ENCODE measurements around the gene JMJD6.
"Not testable (repeated sequence)": the region's sequence is repeated elsewhere in the genome, so short reads cannot be mapped to it uniquely, and the experiment has no call there.

Gene JMJD6

DNA sequence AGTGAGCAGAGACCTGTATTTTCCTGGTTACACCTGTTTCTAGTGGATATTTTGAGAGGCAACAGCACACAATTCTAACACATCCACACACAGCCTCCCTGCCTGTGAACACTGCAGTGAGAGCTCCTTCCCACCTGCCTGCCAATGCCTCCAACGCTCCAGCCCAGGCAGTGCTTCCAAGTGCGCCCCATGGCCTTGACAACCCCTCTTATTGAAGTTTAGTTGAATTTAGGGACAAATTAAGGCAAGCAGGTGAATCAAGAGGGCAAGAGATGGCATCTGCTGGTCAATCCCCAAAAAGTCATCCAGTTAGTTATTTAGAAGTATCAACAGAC lies 10.9 kb downstream of the JMJD6 start:
- no peak for DNase-seq

DNA sequence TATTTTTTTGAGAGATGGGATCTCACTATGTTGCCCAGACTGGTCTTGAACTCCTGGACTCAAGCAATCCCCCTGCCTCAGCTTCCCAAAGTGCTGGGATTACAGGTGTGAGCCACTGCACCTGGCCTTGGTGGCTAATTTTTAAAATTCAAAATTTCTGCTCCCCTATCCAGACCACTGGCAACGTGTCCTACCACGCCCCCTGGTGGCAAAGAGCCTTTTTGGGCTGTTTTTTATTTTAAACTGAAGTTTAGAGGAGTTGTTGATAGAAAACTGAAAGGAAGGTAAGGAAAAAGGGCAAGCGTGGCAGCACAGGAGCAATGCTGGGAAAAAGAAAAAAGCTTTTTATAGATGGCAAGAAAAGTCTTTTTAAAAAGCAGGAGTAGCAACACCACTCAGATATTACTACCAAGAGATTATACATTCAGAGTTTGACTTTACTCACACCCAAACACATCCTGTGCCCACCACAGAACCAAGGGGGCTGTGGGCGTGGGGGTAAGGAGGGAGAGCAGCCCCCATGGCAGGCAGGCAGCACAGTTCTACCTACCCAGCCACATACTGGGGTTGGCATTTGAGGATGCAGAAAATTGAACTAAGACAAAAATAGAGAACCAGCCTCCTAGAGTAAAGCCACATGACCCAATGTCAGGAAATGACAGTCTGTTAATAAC lies 11.4 kb downstream of the JMJD6 start:
- peak; percentile 62 for DNase-seq

GRCh38 chr17:76714336-76714735 lies 12.1 kb downstream of the JMJD6 start:
- DNase-seq = no peak

DNA sequence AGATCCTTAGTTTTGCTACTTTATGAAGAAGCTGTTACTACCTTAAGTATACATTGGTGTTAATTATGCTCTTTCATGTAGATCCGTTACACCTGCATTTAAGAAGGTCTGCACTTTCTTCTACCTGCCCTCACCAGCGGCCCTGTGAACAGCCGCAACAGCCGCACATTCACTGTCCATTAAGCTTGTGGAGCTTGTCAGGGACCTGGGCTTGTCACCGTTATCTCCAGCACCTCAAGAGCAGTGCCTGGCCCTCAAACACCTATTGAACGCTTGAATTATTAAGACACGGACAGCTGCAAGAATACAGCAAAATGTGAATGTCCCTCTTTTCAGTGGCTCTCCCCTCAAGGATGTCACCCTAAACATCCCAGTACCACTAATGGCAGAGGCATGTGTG lies 12.6 kb downstream of the JMJD6 start:
- DNase-seq = no peak

DNA sequence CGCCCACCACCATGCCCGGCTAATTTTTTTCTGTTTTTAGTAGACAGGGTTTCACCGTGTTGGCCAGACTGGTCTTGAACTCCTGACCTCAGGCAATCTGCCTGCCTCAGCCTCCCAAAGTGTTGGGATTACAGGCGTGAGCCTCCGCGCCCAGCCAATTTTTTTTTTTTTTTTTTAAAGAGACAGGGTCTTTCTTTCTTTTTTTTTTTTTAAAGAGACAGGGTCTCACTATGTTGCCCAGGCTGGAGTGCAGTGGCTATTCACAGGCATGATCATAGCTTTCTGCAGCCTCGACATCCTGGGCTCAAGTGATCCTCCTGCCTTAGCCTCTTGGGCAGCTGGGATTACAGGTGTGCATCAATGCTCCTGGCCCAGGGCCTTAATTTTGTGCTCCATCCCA lies 14.1 kb downstream of the JMJD6 start:
- DNase-seq = not testable (repeated sequence)

GRCh38 chr17:76710863-76711611 lies 15.4 kb downstream of the JMJD6 start, which contains the start of gene MXRA7:
Gene MXRA7 (minus strand): TSS chr17:76710965. CDS start chr17:76710946, 19 bp downstream.
- peak; percentile 53 for DNase-seq

DNA sequence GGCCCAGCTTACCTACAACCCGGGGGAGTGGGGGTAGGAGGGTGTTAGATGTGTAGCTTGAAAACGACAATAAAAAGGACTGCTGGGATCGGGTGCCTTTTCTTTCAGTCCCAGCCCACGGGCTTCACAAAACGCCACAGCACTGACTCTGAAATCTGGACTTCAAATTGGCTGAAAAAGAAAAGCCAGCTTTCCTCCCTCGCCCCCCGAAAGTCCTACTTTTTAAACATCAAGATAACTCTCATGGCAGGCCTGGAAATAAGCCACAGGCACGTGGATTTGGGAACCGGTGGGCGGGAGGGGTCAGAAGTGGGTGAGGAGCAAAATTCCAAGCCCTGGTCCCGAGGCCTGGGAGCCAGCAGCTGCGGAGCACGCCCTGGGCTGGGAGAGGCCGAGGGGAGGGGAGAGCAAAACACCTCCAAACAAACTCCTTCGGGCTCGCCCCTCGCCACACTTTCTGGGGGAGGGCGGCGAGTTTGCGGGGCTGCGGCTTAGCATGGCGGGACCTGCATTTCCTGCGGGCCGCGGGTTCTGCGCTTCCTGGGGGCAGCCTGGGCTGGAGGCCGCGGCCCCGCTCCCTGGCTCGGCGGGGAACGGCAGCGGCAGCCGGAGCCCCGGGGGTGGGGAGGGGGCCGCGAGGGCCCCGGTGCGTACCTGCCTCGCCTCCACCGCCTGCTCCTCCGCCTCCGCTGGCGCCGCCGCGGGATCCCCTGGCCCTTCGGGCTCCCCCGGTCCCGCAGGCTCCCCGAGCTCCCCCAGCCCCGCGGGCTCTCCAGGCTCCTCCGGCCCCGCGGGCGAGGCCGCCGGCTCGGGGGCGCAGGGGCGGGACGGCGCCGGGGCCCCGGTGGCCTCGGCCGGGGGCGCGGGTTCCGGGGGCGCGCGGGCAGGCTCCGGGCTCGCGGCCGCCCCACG lies 16.2 kb downstream of the JMJD6 start:
- DNase-seq = not testable (repeated sequence)

DNA sequence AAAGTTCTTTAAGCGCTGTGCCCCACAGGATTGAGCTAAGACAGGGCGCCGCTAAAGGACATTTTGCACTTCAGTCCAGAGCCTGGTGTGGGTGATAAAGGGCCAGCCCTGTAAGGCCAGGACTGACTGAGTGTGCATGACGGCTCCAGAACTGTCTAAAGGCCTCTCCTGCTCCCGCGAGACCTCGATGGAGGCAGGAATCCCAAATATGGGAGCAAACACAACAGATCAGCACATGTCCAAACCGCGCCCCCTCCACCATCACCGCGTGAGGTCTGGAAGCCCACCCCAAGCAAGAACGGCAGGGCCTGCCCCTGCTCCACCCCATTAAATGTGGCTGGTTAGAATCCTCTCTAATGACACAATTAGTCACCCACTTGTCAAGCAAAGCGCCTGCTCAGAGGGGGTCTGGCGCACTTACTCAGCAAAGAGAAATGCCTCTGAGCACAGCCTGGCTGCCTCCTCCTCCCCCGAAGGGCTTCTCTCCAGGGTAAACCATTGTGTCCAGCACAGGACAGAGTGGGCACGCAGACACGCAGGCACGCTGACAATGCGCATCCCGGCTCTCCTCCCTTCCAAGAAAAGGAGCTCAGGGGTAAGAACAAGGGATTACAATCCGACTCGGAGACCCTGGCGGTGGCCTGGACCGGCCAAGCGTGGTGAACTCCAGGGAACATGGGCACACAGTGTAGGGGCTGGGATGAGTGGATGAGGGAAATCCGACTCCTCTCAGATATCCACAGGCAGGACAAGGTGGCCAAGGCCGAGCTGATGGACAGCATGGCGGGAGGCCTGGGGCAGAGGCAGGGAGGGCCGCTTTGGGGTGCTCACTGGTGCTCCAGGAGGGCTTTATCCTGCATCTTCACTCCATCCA lies 17.1 kb downstream of the JMJD6 start:
- DNase-seq = no peak

DNA sequence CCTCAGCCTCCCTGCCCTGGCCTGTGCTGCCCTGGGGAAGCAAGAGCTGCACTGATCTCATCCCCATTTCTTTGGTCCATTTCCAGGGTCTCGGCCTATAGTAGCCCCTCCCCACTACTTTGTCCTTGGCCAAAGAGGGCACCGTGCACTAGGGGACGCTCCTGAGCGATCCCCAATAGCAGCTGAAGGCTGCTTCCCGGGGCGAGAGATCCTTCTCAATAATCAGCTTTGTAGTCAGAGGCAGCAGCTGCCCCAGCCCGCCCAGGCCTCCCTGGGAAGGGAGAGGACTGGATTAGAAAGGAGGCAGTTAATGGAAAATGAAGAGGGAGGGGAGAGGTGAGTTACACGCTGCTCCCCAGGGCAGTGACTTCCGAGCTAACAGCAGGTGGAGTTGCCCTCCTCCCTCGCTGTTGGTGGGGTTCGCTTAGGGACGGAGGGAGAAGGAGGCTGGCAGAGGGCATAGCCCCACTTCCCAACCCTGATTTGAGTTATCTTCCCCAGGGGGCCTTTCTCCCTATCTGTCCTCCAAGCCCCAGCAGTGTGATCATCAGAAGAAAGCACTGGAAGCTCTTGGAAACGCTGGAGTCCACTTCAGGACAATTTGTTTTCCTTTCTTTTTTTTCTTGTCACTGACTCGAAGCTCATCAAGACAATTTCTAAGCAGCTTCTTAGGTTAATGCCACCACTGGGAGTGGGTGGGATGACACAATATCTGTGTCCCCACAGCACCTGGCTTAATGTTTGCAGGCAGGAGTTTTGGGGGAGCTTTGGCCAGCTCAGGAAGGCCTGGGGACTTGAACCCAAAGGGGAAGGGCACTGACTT lies 18.2 kb downstream of the JMJD6 start:
- no peak for DNase-seq

DNA sequence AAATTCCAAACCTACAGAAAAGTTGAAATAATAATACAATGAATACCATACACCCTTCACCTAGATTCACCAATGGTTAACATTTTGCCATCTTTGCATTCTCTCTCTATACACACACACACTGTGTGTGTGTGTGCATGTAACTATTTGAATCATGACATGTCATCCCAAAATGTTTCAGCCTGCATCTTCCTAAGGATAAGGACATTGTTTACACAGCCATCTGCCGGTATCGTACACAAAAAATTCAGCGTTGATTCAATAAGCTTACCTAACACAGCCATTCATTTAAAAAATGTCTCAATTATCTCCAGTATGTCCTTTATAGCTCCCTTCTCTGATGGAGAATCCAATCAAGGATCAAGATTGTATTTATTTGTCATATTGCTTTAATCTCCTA lies 19.6 kb downstream of the JMJD6 start:
- no peak for DNase-seq

GRCh38 chr17:76704805-76705204 lies 21.6 kb downstream of the JMJD6 start:
- DNase-seq = no peak

GRCh38 chr17:76702941-76703637 lies 23.3 kb downstream of the JMJD6 start:
- DNase-seq = no peak

- no peak for DNase-seq
These were observed 24.3 kb downstream of the JMJD6 start for GRCh38 chr17:76702076-76702475.

DNA sequence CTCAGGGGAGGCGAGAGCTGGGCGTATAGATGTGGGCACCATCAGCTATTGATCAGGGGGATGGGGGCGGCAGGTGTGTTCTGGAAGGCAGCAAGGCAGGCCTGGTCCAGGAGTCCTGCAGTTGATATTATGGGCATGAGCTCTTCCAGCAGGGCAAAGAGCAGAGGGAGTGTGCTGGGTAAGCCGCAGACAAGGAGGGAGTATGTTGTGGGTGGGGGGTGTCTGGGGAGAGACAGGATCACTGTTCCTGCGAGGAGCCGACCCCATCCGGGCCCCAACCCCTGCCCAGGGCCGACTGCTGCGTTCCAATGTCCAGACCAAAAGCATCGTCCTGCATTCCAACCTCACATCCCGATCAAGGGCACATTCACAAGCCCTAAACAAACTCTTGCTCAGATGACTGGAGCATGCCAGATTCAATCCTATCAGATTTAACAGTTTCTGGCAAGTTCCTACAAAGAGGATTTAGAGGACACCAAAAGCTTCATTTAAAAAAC lies 24.9 kb downstream of the JMJD6 start:
- DNase-seq = no peak

DNA sequence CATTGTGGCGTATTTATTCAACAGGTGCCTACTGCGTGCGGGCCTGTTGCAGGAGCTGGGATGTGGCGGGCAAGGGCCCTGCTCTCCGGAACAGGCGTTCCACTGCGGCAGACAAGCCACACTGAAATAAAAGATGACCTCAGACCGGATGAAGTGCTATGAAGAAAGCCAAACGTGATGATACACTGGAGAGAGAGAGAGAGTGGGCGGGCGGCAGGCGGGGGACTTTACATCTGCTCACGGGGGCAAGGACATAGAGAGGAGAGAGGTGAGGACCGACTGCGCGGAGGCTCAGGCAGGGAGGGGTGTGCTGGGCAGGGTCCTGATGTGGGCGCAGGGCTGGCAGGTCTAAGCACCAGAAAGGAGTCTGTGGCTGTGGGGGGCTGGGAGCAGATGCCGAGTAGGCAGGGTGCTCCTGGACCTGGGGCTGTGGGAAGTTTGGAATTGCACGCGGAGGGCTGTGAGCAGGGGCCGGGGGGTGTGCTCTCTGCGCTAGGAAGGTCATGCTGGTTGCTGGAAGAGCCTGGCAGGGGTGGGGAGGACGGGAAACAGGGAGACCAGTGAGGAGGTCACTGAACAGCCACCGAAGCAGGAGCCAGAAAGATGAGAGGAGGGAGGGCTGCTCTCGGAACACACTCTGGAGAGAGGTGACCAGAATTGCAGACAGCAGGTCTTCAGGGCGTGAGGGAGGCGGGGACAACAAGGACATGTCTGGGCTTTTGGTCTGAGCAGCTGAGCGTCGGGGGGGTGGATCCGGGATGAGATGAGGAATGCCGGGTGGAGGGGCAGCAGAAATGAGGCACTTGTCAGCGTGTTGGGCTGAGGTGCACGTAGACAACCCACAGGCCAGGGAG lies 25.6 kb downstream of the JMJD6 start:
- no peak for DNase-seq

- no peak for DNase-seq
These were observed 26.2 kb downstream of the JMJD6 start for GRCh38 chr17:76700270-76700616.

GRCh38 chr17:76698466-76698977 lies 27.9 kb downstream of the JMJD6 start:
- not testable (repeated sequence) for DNase-seq

GRCh38 chr17:76697702-76698465 lies 28.5 kb downstream of the JMJD6 start:
- DNase-seq = no peak

Measured in stimulated activated naive CD4-positive, alpha-beta T cell treated with Interleukin-2 at 50 U/mL for 16 hours (primary cell).